ENCODE data around the gene NTRK2.

GRCh38 chr9:84812355-84812754, 142.8 kb downstream of the NTRK2 start:
- no peak for TF ChIP-seq YY1 (IDR thresholded peaks at IDR 0.05; ENCODE audit: low read depth)
- no peak for TF ChIP-seq EP300 (IDR thresholded peaks at IDR 0.05; ENCODE audit: borderline replicate concordance)
- no peak for TF ChIP-seq CEBPB (IDR thresholded peaks at IDR 0.05)
- TF ChIP-seq EGR1 (IDR thresholded peaks at IDR 0.05), result no peak

Measured in Ishikawa (cell line).